RPMI8226 (cell line): ENCODE measurements around the gene TAS2R16.
"Not testable (repeated sequence)": the region's sequence is repeated elsewhere in the genome, so short reads cannot be mapped to it uniquely, and the experiment has no call there.

Experiments used
- DNase-seq: peaks from one replicate; pipeline ENCODE4 v3.0.0-alpha.2; 2015

Gene TAS2R16

DNA sequence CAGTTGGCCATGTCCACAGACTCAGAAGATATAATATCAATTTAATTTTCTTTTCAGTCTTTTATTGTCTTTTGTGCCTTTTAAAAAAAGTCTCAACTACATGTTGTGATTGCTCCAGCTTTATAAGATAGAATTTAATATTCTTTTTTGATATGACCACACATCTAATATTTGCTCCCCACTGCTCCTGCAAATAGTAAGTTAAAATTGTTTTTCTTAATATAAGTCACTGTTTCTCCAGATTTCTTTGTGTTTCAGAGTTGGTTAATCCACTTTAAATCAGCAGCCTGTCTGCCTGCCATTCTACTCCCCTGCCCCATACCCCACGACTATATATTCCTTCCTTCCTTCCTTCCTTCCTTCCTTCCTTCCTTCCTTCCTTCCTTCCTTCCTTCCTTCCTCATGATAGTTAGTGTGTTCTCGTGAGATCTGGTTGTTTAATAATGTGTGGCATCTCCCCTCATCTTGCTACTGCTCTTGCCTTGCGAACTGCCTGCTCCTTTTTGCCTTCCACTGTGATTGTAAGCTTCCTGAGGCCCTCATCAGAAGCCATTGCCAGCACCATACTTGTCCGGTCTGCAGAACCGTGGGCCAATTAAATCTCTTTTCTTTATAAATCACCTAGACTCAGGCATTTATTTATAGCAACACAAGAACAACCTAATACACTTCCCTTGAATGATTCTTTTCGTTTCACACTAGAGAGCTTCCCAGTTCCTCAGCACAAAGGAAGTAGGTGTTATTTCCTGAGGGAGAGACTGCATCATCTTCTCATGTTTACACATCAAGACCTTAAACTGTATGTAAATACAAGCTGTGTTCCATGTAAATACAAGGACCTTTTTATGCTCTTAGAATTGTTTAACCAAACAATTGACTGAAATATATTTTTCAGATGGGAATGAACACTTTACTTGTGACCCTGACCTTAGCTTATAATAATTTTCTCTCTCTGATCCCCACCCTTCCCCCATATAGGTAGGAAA, 24.5 kb downstream of the TAS2R16 start:
- no peak for DNase-seq

GRCh38 chr7:122968389-122968788, 27.1 kb downstream of the TAS2R16 start:
- DNase-seq = no peak

DNA sequence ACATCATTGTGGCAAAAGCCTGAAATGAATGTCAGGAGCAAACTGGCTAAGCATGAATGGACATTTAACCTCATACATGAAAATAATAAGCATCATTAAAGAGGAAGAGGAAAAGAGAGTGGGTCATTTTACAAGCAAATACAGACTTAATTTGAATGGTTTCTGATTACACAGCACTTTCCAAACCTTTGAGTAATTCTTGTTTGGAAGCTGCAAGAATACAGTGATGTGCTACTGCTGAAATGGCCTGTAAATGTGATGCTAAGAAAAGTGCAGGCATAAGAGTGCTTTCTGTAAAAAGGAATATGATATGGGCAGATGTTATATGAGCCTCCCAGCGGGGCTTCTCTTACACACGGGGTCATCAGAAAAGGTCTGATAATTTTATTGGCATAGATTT, 30.2 kb downstream of the TAS2R16 start:
- DNase-seq = no peak

DNA sequence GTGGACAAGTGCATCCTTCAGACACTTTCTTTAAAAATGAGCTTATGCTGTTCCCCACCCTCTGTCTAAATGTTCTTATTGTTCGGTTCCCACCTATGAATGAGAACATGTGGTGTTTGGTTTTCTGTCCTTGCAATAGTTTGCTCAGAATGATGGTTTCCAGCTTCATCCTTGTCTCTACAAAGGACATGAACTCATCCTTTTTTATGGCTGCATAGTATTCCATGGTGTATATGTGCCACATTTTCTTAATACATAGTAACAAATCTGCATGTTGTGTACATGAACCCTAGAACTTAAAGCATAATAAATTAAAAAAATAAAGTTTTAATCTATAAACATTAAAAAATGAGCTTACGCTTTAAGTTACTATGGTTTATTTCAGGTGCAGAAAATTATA, 41.8 kb downstream of the TAS2R16 start:
- not testable (repeated sequence) for DNase-seq

DNA sequence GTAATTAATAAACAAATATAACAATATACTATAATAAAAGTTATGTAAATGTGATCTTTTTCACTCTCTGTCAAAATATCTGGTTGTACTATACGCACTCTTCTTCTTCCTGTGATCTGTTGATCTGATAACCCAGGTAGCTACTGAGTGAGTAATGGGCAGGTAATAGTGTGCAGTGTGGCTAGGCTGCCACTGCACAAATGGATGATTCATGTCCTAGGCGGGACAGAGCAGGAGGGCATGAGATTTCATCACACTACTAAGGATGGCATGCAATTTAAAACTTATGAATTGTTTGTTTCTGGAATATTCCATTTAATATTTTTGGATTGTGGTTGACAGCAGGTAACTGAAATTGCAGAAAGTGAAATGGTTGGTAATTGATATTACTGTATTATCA, 44.5 kb downstream of the TAS2R16 start:
- no peak for DNase-seq

DNA sequence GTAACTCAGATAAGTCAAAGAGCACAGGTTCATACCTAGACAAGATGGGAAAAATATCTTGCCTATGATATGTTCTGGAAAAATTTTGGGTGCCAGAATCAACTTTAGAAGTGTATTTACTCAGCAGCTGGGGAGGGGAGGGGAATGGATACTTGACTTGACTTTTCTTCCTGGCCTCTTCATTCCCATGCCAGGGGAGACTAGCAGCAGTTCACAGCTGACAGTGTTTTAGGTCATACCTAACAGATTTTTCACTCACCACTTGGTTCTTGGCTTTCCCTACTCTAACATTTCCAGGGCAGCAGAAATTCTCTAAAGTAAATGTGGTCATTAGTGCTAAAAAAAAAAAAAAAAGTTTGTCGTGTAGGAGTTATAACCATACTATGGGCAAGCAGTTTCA, 46.3 kb downstream of the TAS2R16 start:
- DNase-seq = no peak
